Fibroblast of lung (primary cell): ENCODE measurements around the gene AMMECR1.

Experiments used
- EZH2 ChIP-seq: IDR thresholded peaks from 2 replicates; pipeline ENCODE4 v1.5.1; 2012; ENCODE audit warnings: low read length, control low read depth, mild to moderate bottlenecking; ENCODE audit errors: missing control alignments
- TF ChIP-seq, protein P1 (sequence below), 2 donors: IDR thresholded peaks in 1 of 2; conservative IDR thresholded peaks in 1 of 2; 1 replicate in 1 of 2; 2 replicates in 1 of 2; pipeline ENCODE4 v1.5.1; 2011 to 2012; ENCODE audit warnings: low read length in 2 of 2, control low read depth in 1 of 2, inconsistent platforms in 1 of 2, low read depth in 1 of 2, mild to moderate bottlenecking in 1 of 2

DNA sequence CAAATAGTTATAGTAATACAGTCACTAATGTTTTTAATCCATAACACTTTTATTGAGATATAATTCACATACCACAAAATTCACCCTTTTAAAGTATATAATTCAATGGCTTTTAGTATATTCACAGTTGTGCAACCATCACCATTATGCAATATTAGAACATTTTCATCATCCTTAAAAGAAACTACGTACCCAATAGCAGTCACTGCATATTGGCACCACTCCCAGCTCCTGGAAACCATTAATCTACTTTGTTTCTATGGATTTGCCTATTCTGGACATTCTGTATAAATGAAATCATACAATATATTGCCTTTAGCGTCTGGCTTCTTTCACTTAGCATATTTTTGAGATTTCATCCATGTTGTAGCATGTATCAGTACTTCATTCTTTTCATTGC, 99.3 kb downstream of the AMMECR1 start:
- TF ChIP-seq, protein P1, sequence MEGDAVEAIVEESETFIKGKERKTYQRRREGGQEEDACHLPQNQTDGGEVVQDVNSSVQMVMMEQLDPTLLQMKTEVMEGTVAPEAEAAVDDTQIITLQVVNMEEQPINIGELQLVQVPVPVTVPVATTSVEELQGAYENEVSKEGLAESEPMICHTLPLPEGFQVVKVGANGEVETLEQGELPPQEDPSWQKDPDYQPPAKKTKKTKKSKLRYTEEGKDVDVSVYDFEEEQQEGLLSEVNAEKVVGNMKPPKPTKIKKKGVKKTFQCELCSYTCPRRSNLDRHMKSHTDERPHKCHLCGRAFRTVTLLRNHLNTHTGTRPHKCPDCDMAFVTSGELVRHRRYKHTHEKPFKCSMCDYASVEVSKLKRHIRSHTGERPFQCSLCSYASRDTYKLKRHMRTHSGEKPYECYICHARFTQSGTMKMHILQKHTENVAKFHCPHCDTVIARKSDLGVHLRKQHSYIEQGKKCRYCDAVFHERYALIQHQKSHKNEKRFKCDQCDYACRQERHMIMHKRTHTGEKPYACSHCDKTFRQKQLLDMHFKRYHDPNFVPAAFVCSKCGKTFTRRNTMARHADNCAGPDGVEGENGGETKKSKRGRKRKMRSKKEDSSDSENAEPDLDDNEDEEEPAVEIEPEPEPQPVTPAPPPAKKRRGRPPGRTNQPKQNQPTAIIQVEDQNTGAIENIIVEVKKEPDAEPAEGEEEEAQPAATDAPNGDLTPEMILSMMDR (conservative IDR thresholded peaks at IDR 0.05 in 1 of 2, IDR thresholded peaks at IDR 0.05 in 1 of 2; ENCODE audit: low read depth in 1 of 2, low read length in 2 of 2), result no peak
- TF ChIP-seq EZH2, result no peak
